Measurements from ENCODE around the gene ATOH1.

GRCh38 chr4:93835929-93836328 is 7.4 kb downstream of the ATOH1 start:
- TF ChIP-seq CTCF (conservative IDR thresholded peaks at IDR 0.05), result no peak
- TF ChIP-seq EZH2 (IDR thresholded peaks at IDR 0.05; ENCODE audit: low read depth), result no peak
